ENCODE measurements around the gene IGFBP5. TPM values are rescaled to one million over a fixed set of nuclear protein-coding genes. Genes with fewer than 3 reads are reported as not detected.

IGFBP5 gene
- total and polyA plus RNA-seq, 7 donors = 44.9 to 451 (median 216) TPM

Other genes with a start within 250 kb of the IGFBP5 start
- 1,000 to 10,000 TPM; 2,701 to 3,343 (median 3,007) TPM for gene RPL37A, start 196.7 kb downstream of the IGFBP5 start, total RNA-seq
- 1,000 to 10,000 TPM; 4,667 to 6,936 (median 5,431) TPM for gene RPL37A, start 196.7 kb downstream of the IGFBP5 start, polyA plus RNA-seq
- 10 to 100 TPM in 3 of 4 donors, 1 to 10 TPM in 1; 9.4 to 25.5 (median 14.7) TPM for gene IGFBP2, start 62.1 kb downstream of the IGFBP5 start, total RNA-seq
- 10 to 100 TPM in 2 of 3 donors, 1 to 10 TPM in 1; 8.2 to 33.2 (median 10.0) TPM for gene IGFBP2, start 62.1 kb downstream of the IGFBP5 start, polyA plus RNA-seq
- gene TNP1, start 164.5 kb upstream of the IGFBP5 start, total RNA-seq = not detected
- gene TNP1, start 164.5 kb upstream of the IGFBP5 start, polyA plus RNA-seq = not detected

All from psoas muscle (tissue), 7 donors.